HL-60/S4 treated with retinoic acid at 250 ng/mL for 4 days and 3 days (cell line): Measurements from ENCODE around the gene SIRT7.

ENCODE experiments used
- in situ Hi-C: fragments of 300-500 bp; cut with MboI; formaldehyde crosslinking; loops from 2 replicates; pipeline ENCODE4 v1.7.0; 2022; ENCODE audit warnings: low sequenced_read_pairs

The SIRT7 gene

GRCh38 chr17:81907219-81908145, 10.5 kb downstream of the SIRT7 start:
- in situ Hi-C loops = no loop called here

GRCh38 chr17:81906476-81907218, 11.3 kb downstream of the SIRT7 start:
- in situ Hi-C loops = no loop called here

GRCh38 chr17:81905993-81906392, 12.0 kb downstream of the SIRT7 start:
- in situ Hi-C loops = no loop called here

GRCh38 chr17:81905424-81905875, 12.5 kb downstream of the SIRT7 start:
- in situ Hi-C loops = no loop called here

- in situ Hi-C loops = no loop called here
Observed at GRCh38 chr17:81904600-81905423, 13.2 kb downstream of the SIRT7 start.

- in situ Hi-C loops = no loop called here
Observed at GRCh38 chr17:81903896-81904599, 13.9 kb downstream of the SIRT7 start.

- in situ Hi-C loops = no loop called here
Observed at GRCh38 chr17:81903415-81903831, 14.6 kb downstream of the SIRT7 start.

- in situ Hi-C loops = no loop called here
Observed at GRCh38 chr17:81902653-81903414, 15.1 kb downstream of the SIRT7 start.

- in situ Hi-C loops = no loop called here
Observed at GRCh38 chr17:81902023-81902652, 15.8 kb downstream of the SIRT7 start, which contains the start of gene NPB. NPB (plus strand) TSS chr17:81902238; CDS start chr17:81902278, 40 bp downstream.

GRCh38 chr17:81901167-81902022, 16.6 kb downstream of the SIRT7 start:
- in situ Hi-C loops = no loop called here

- in situ Hi-C loops = no loop called here
Observed at GRCh38 chr17:81900181-81900820, 17.7 kb downstream of the SIRT7 start.

- in situ Hi-C loops = no loop called here
Observed at GRCh38 chr17:81899514-81900166, 18.3 kb downstream of the SIRT7 start.

GRCh38 chr17:81898885-81899284, 19.1 kb downstream of the SIRT7 start:
- in situ Hi-C loops = no loop called here

GRCh38 chr17:81898029-81898866, 19.7 kb downstream of the SIRT7 start:
- in situ Hi-C loops = no loop called here

GRCh38 chr17:81895400-81895799, 22.6 kb downstream of the SIRT7 start:
- in situ Hi-C loops = no loop called here

GRCh38 chr17:81891303-81891552, 26.7 kb downstream of the SIRT7 start:
- in situ Hi-C loops = no loop called here
